IMR-90 (cell line): Measurements from ENCODE around the gene PDIA4. TPM values are rescaled to one million over a fixed set of nuclear protein-coding genes. Genes with fewer than 3 reads are reported as not detected.

ENCODE experiments used
- ATAC-seq: fragments of 200-7000 bp; cut with Tn5 transposase; 2 replicates; pipeline ENCODE4 v1.9.1; 2020; ENCODE audit warnings: low read depth, mild to moderate bottlenecking, moderate library complexity
- BruUV-seq: library from RNA; stranded (reverse); fragments of 400-500 nt; replicated peaks from 2 replicates; lab custom pipeline; 2021; lab: Mats Ljungman, UMichigan
- CTCF ChIA-PET: fragments of 300-600 bp; formaldehyde crosslinking; extraction: SDS; loops from one replicate; lab custom pipeline; 2021; ENCODE audit warnings: antibody characterized with exemption; lab: Yijun Ruan, JAX
- POLR2A ChIA-PET: fragments of 300-600 bp; sonication (Branson Sonifier 250); formaldehyde crosslinking; loops from one replicate; lab custom pipeline; 2022; ENCODE audit warnings: antibody characterized with exemption; ENCODE audit not compliant: unreplicated experiment; lab: Charles Lee
- DNase-seq: peaks from one replicate; pipeline ENCODE4 v3.0.0; 2013
- H2AFZ ChIP-seq: replicated peaks from 2 replicates; pipeline ENCODE3; 2013; ENCODE audit warnings: low read length, mild to moderate bottlenecking; ENCODE audit not compliant: poor library complexity
- H2AK5ac ChIP-seq: 2 replicates; pipeline ENCODE4 v1.6.1; 2013; ENCODE audit warnings: low read depth, low read length, inconsistent platforms
- H2AK9ac ChIP-seq: replicated peaks from 2 replicates; pipeline ENCODE3; 2013; ENCODE audit warnings: mild to moderate bottlenecking, low read depth, low read length, moderate library complexity; ENCODE audit not compliant: poor library complexity
- H2BK120ac ChIP-seq: 2 replicates; pipeline ENCODE4 v1.6.1; 2013; ENCODE audit warnings: low read depth, low read length, inconsistent platforms
- H2BK15ac ChIP-seq: 3 replicates; pipeline ENCODE4 v1.6.1; 2013; ENCODE audit warnings: low read depth, low read length, inconsistent platforms
- H2BK20ac ChIP-seq: 2 replicates; pipeline ENCODE4 v1.6.1; 2013; ENCODE audit warnings: low read depth, mild to moderate bottlenecking, inconsistent platforms, low read length, moderate library complexity
- H2BK5ac ChIP-seq: 2 replicates; pipeline ENCODE4 v1.6.1; 2013; ENCODE audit warnings: mild to moderate bottlenecking, low read depth, low read length, inconsistent platforms; ENCODE audit not compliant: poor library complexity, severe bottlenecking
- H3K14ac ChIP-seq: replicated peaks from 2 replicates; pipeline ENCODE4 v1.6.1; 2013; ENCODE audit warnings: low read depth, low read length, inconsistent platforms
- H3K18ac ChIP-seq: 2 replicates; pipeline ENCODE4 v1.6.1; 2013; ENCODE audit warnings: low read depth, low read length, control low read depth
- H3K23ac ChIP-seq: 2 replicates; pipeline ENCODE4 v1.6.1; 2013; ENCODE audit warnings: low read depth, low read length, inconsistent platforms
- H3K27ac ChIP-seq: 2 replicates; pipeline ENCODE4 v1.5.1; 2013; ENCODE audit warnings: mild to moderate bottlenecking, control low read depth, low read length; ENCODE audit not compliant: insufficient read depth
- H3K27me3 ChIP-seq: 2 replicates; pipeline ENCODE4 v1.6.1; 2013; ENCODE audit warnings: low read length; ENCODE audit not compliant: control insufficient read depth, insufficient read depth
- H3K36me3 ChIP-seq: 2 replicates; pipeline ENCODE4 v1.6.1; 2013; ENCODE audit warnings: low read length, mixed read lengths; ENCODE audit not compliant: control insufficient read depth, insufficient read depth
- H3K4ac ChIP-seq: 2 replicates; pipeline ENCODE4 v1.6.1; 2013; ENCODE audit warnings: low read depth, low read length, inconsistent platforms
- H3K4me1 ChIP-seq: 2 replicates; pipeline ENCODE4 v1.6.1; 2013; ENCODE audit warnings: low read length, mixed read lengths; ENCODE audit not compliant: control insufficient read depth, insufficient read depth
- H3K4me2 ChIP-seq: 2 replicates; pipeline ENCODE4 v1.6.1; 2013; ENCODE audit warnings: low read depth, mild to moderate bottlenecking, control low read depth, low read length, moderate library complexity
- H3K4me3 ChIP-seq: 2 replicates; pipeline ENCODE4 v1.5.1; 2013; ENCODE audit warnings: low read depth, mild to moderate bottlenecking, control low read depth, low read length, moderate library complexity; ENCODE audit not compliant: insufficient read depth
- H3K56ac ChIP-seq: 2 replicates; pipeline ENCODE4 v1.6.1; 2013; ENCODE audit warnings: low read length, inconsistent platforms; ENCODE audit not compliant: insufficient read depth; ENCODE audit errors: extremely low read depth
- H3K79me1 ChIP-seq, 2 experiments: 2 replicates each; pipeline ENCODE4 v1.6.1; 2013; ENCODE audit warnings: low read length in 2 of 2, inconsistent platforms in 1 of 2, low read depth in 1 of 2
- H3K9ac ChIP-seq: 2 replicates; pipeline ENCODE4 v1.6.1; 2013; ENCODE audit warnings: low read depth, low read length, control low read depth
- H3K9me1 ChIP-seq: 2 replicates; pipeline ENCODE4 v1.6.1; 2013; ENCODE audit warnings: low read length, inconsistent platforms; ENCODE audit not compliant: insufficient read depth
- H3K9me3 ChIP-seq: 2 replicates; pipeline ENCODE4 v1.6.1; 2013; ENCODE audit warnings: low read length; ENCODE audit not compliant: control insufficient read depth, insufficient read depth
- H4K20me1 ChIP-seq: 2 replicates; pipeline ENCODE4 v1.6.1; 2013; ENCODE audit warnings: low read length, inconsistent platforms; ENCODE audit not compliant: insufficient read depth
- H4K5ac ChIP-seq: 2 replicates; pipeline ENCODE4 v1.6.1; 2013; ENCODE audit warnings: mild to moderate bottlenecking, low read depth, low read length, control low read depth
- H4K8ac ChIP-seq, 2 experiments: 2 replicates each; pipeline ENCODE4 v1.6.1; 2013; ENCODE audit warnings: low read depth in 2 of 2, low read length in 2 of 2, control low read depth in 1 of 2, inconsistent platforms in 1 of 2
- H4K91ac ChIP-seq: 2 replicates; pipeline ENCODE4 v1.6.1; 2013; ENCODE audit warnings: low read depth, low read length, inconsistent platforms; ENCODE audit not compliant: insufficient read depth
- CEBPB ChIP-seq: IDR thresholded peaks from 2 replicates; pipeline ENCODE4 v1.6.1; 2012; ENCODE audit warnings: low read depth, low read length, improper control_type of control experiment
- CHD1 ChIP-seq: IDR thresholded peaks from 2 replicates; pipeline ENCODE4 v1.6.1; 2012; ENCODE audit warnings: low read depth, low read length, improper control_type of control experiment
- FOS ChIP-seq: fragments of 150-350 bp; IDR thresholded peaks from 2 replicates; pipeline ENCODE4 v1.6.1; 2016; ENCODE audit warnings: low read depth, low read length
- MAFK ChIP-seq: IDR thresholded peaks from 2 replicates; pipeline ENCODE4 v1.6.1; 2012; ENCODE audit warnings: low read depth, low read length, improper control_type of control experiment
- MAZ ChIP-seq: IDR thresholded peaks from 2 replicates; pipeline ENCODE4 v1.6.1; 2012; ENCODE audit warnings: low read depth, mild to moderate bottlenecking, low read length, improper control_type of control experiment, moderate library complexity, borderline replicate concordance
- NFE2L2 ChIP-seq: fragments of 150-350 bp; IDR thresholded peaks from 2 replicates; pipeline ENCODE4 v1.6.1; 2016; ENCODE audit warnings: low read depth, mild to moderate bottlenecking, low read length
- POLR2A ChIP-seq: IDR thresholded peaks from 2 replicates; pipeline ENCODE4 v1.6.1; 2012; ENCODE audit warnings: mild to moderate bottlenecking, low read depth, low read length
- RCOR1 ChIP-seq: IDR thresholded peaks from 2 replicates; pipeline ENCODE4 v1.6.1; 2012; ENCODE audit warnings: mild to moderate bottlenecking, low read length, improper control_type of control experiment; ENCODE audit not compliant: insufficient replicate concordance
- SMC3 ChIP-seq: fragments of 150-350 bp; IDR thresholded peaks from 2 replicates; pipeline ENCODE4 v1.6.1; 2016; ENCODE audit warnings: low read depth, mild to moderate bottlenecking, antibody characterized with exemption, low read length, moderate library complexity
- USF2 ChIP-seq: fragments of 150-350 bp; IDR thresholded peaks from 2 replicates; pipeline ENCODE4 v1.6.1; 2017; ENCODE audit warnings: mild to moderate bottlenecking, antibody characterized with exemption, low read length, low read depth
- WGBS, 2 experiments: methylation state at CpG; one replicate each; pipeline versions ENCODE4 v1.1.5 to v1.1.7; 2013; ENCODE audit warnings: missing lambda C conversion rate in 2 of 2; ENCODE audit not compliant: insufficient read length in 1 of 2; ENCODE audit errors: extremely low coverage in 2 of 2; 5-methylcytosine and 5-hydroxymethylcytosine counted together
- dilution Hi-C: fragments of 300-500 bp; cut with HindIII; formaldehyde crosslinking; loops from one replicate; pipeline ENCODE4 v1.14.3; 2018; ENCODE audit warnings: low sequenced_read_pairs; ENCODE audit not compliant: unreplicated experiment
- in situ Hi-C: fragments of 300-500 bp; cut with MboI; formaldehyde crosslinking; loops from 3 replicates; pipeline ENCODE4 v1.14.3; 2019; ENCODE audit warnings: low sequenced_read_pairs, inconsistent platforms, mixed read lengths
- intact Hi-C: fragments of 100-400 bp; cut with micrococcal nuclease; formaldehyde crosslinking; loops from 2 replicates; pipeline ENCODE4 v1.10.0; 2022
- polyA plus RNA-seq, 3 experiments: library from polyadenylated mRNA; depleted of rRNA; stranded (reverse); fragments of >200 nt; gene quantifications; 2 replicates each; pipeline ENCODE4 v1.2.3, GENCODE V29; 2012; ENCODE audit warnings: low replicate concordance in 1 of 3
- total RNA-seq: library from RNA; depleted of rRNA; stranded (reverse); fragments of >200 nt; gene quantifications from 2 replicates; pipeline ENCODE4 v1.2.3, GENCODE V29; 2012
- TF ChIP-seq, protein P1 (sequence below): conservative IDR thresholded peaks from 2 replicates; pipeline ENCODE4 v1.5.1; 2012; ENCODE audit warnings: mild to moderate bottlenecking, low read depth, low read length, improper control_type of control experiment

Gene PDIA4
- total and polyA plus RNA-seq, 2 of the 4 experiments (the other 2 are of a cell fraction): 241 to 304 TPM

DNA sequence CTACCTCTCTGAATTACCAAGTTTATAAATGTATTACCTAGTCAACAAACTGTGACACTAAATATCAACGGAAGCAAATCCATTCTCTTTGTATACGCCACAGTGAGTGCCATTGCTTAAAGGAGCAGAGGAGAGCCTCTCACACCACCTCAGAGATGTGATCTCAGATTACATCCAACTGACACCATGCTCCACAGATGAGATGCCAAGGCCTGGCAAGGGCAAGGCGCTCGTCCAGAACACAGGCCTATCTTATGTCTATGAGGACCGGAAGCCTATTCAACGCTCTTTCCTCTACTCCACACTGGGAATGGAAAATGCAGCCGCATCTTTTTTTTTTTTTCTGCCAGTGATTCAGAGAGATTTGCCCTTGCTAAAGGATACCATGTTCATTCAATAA is 11.4 kb downstream of the PDIA4 start:
- Histone ChIP-seq H2AK5ac (no peak overlapping the region), H2AFZ (no peak overlapping the region), H3K9ac (no peak overlapping the region), H4K91ac (no peak overlapping the region), H3K4me1 (no peaks in the 10 kb centered on the region), H3K18ac (no peak overlapping the region), H3K79me1 (peaks cover 14 to 39% of the 10 kb centered on the region in 2 experiments), H3K27me3 (no peaks in the 10 kb centered on the region), H4K5ac (no peak overlapping the region), H2BK15ac (no peak overlapping the region), H3K4ac (no peak overlapping the region), H3K56ac (no peak overlapping the region), H3K23ac (no peak overlapping the region), H2BK120ac (no peak overlapping the region), H3K27ac (no peak overlapping the region), H4K8ac (no peak overlapping the region), H3K9me3 (no peaks in the 10 kb centered on the region), H2BK5ac (no peak overlapping the region), H3K36me3 (peaks cover 58% of the 10 kb centered on the region), H3K4me2 (no peak overlapping the region), H3K9me1 (no peaks in the 10 kb centered on the region; the same call in 1 of the 2 replicates), H3K4me3 (no peak overlapping the region), H3K14ac (no peak overlapping the region), H4K20me1 (peaks cover 9% of the 10 kb centered on the region), H2AK9ac (no peak overlapping the region), H2BK20ac (no peak overlapping the region)
- in situ Hi-C loops (no loop called here), dilution Hi-C loops (no loop called here), intact Hi-C loops (no loop called here)
- TF ChIP-seq USF2: no peak
- TF ChIP-seq MAFK: no peak
- no peak for TF ChIP-seq CHD1
- TF ChIP-seq FOS: no peak
- no peak for TF ChIP-seq RCOR1
- no peak for TF ChIP-seq NFE2L2
- TF ChIP-seq MAZ: no peak
- TF ChIP-seq SMC3: no peak
- TF ChIP-seq, protein P1, sequence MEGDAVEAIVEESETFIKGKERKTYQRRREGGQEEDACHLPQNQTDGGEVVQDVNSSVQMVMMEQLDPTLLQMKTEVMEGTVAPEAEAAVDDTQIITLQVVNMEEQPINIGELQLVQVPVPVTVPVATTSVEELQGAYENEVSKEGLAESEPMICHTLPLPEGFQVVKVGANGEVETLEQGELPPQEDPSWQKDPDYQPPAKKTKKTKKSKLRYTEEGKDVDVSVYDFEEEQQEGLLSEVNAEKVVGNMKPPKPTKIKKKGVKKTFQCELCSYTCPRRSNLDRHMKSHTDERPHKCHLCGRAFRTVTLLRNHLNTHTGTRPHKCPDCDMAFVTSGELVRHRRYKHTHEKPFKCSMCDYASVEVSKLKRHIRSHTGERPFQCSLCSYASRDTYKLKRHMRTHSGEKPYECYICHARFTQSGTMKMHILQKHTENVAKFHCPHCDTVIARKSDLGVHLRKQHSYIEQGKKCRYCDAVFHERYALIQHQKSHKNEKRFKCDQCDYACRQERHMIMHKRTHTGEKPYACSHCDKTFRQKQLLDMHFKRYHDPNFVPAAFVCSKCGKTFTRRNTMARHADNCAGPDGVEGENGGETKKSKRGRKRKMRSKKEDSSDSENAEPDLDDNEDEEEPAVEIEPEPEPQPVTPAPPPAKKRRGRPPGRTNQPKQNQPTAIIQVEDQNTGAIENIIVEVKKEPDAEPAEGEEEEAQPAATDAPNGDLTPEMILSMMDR: no peak
- TF ChIP-seq CEBPB: no peak
- no peak for TF ChIP-seq POLR2A
- no CpG with 5 or more reads among the region's 7 CpGs for WGBS, 2 experiments
- CTCF ChIA-PET: no interaction called here
- POLR2A ChIA-PET: no interaction called here
- BruUV-seq: no TSS peak
- DNase-seq (no peak), ATAC-seq (no peak)
